H1 (cell line): ENCODE data around the gene C1QL1. TPM values are rescaled to one million over a fixed set of nuclear protein-coding genes. Genes with fewer than 3 reads are reported as not detected.

Experiments
- CTCF ChIA-PET: fragments of 300-600 bp; sonication (Branson Sonifier 250); formaldehyde crosslinking; loops from one replicate; lab custom pipeline; 2021; ENCODE audit not compliant: partially characterized antibody; lab: Charles Lee
- POLR2A ChIA-PET: fragments of 300-600 bp; sonication (Branson Sonifier 250); formaldehyde crosslinking; loops from one replicate; lab custom pipeline; 2021; ENCODE audit warnings: inconsistent platforms; ENCODE audit not compliant: partially characterized antibody; lab: Charles Lee
- DNase-seq, 2 experiments: peaks; one replicate each; pipeline versions ENCODE4 v3.0.0 to v3.0.0-alpha.2; 2010 to 2022; ENCODE audit warnings: low spot score in 2 of 2, low read depth in 1 of 2, mixed read lengths in 1 of 2
- FAIRE-seq: peaks from 2 replicates; lab custom pipeline; 2011; peaks lifted over from hg19 to GRCh38; lab: Jason Lieb, UNC
- H2AFZ ChIP-seq: 2 replicates; pipeline ENCODE4 v1.8.1; 2012; ENCODE audit warnings: low read length, inconsistent platforms
- H2AK5ac ChIP-seq: 2 replicates; pipeline ENCODE4 v1.6.1; 2013; ENCODE audit warnings: low read depth, low read length
- H2BK120ac ChIP-seq: replicated peaks from 2 replicates; pipeline ENCODE3; 2013; ENCODE audit warnings: low read depth, low read length, inconsistent platforms
- H2BK12ac ChIP-seq: 2 replicates; pipeline ENCODE4 v1.6.1; 2013; ENCODE audit warnings: low read depth, low read length
- H2BK15ac ChIP-seq: 2 replicates; pipeline ENCODE4 v1.6.1; 2013; ENCODE audit warnings: low read length
- H2BK20ac ChIP-seq: 2 replicates; pipeline ENCODE4 v1.6.1; 2013; ENCODE audit warnings: low read length
- H2BK5ac ChIP-seq: 2 replicates; pipeline ENCODE4 v1.6.1; 2013; ENCODE audit warnings: low read depth, low read length
- H3K14ac ChIP-seq: 2 replicates; pipeline ENCODE4 v1.6.1; 2013; ENCODE audit warnings: inconsistent platforms; ENCODE audit not compliant: insufficient read length
- H3K18ac ChIP-seq: 2 replicates; pipeline ENCODE4 v1.6.1; 2013; ENCODE audit warnings: low read length; ENCODE audit errors: extremely low read depth
- H3K23ac ChIP-seq: 2 replicates; pipeline ENCODE4 v1.6.1; 2013; ENCODE audit warnings: inconsistent platforms; ENCODE audit not compliant: insufficient read length
- H3K23me2 ChIP-seq: 2 replicates; pipeline ENCODE4 v1.6.1; 2013; ENCODE audit warnings: low read depth, low read length
- H3K27ac ChIP-seq: 2 replicates; pipeline ENCODE4 v1.6.1; 2011; ENCODE audit warnings: low read depth, low read length, inconsistent platforms
- H3K27me3 ChIP-seq, 4 experiments: replicated peaks in 1 of 4; 1 replicate in 1 of 4; 2 replicates in 3 of 4; pipeline versions ENCODE4 v1.6.1 to v1.8.1; 2011 to 2013; ENCODE audit warnings: low read length in 3 of 4, mild to moderate bottlenecking in 3 of 4, inconsistent platforms in 2 of 4, mixed read lengths in 2 of 4, moderate library complexity in 1 of 4; ENCODE audit not compliant: control insufficient read depth in 3 of 4, insufficient read depth in 3 of 4; ENCODE audit errors: extremely low read depth in 1 of 4
- H3K36me3 ChIP-seq, 4 experiments: 2 replicates each; pipeline versions ENCODE4 v1.6.1 to v1.8.1; 2011 to 2013; ENCODE audit warnings: mild to moderate bottlenecking in 4 of 4, low read length in 3 of 4, moderate library complexity in 2 of 4, control low read depth in 1 of 4, inconsistent platforms in 1 of 4; ENCODE audit not compliant: insufficient read depth in 4 of 4, control insufficient read depth in 2 of 4
- H3K4ac ChIP-seq: replicated peaks from 2 replicates; pipeline ENCODE3; 2013; ENCODE audit warnings: low read length, low read depth, mixed read lengths, inconsistent platforms; ENCODE audit not compliant: insufficient read length
- H3K4me1 ChIP-seq, 4 experiments: replicated peaks in 1 of 4; 1 replicate in 1 of 4; 2 replicates in 3 of 4; pipeline versions ENCODE4 v1.6.1 to v1.8.1; 2011 to 2013; ENCODE audit warnings: low read length in 3 of 4, inconsistent platforms in 2 of 4, mixed read lengths in 1 of 4; ENCODE audit not compliant: insufficient read depth in 4 of 4, control insufficient read depth in 3 of 4
- H3K4me2 ChIP-seq, 2 experiments: 2 replicates each; pipeline versions ENCODE4 v1.6.1 to v1.8.1; 2011 to 2013; ENCODE audit warnings: low read depth in 2 of 2, low read length in 2 of 2, control low read depth in 1 of 2, inconsistent platforms in 1 of 2, mild to moderate bottlenecking in 1 of 2; ENCODE audit not compliant: insufficient read depth in 1 of 2
- H3K4me3 ChIP-seq, 4 experiments: fragments of 200-600, 300-600 bp in 1 of 4; sonication (generic), shearing (Covaris generic), sonication (Bioruptor Twin) in 1 of 4; 2 replicates each; pipeline versions ENCODE4 v1.5.1 to v1.8.1; 2011 to 2016; ENCODE audit warnings: low read length in 4 of 4, low read depth in 3 of 4, control low read depth in 2 of 4, inconsistent platforms in 2 of 4, mild to moderate bottlenecking in 2 of 4, mixed read lengths in 1 of 4, moderate library complexity in 1 of 4; ENCODE audit not compliant: insufficient read depth in 2 of 4; ENCODE audit errors: extremely low read depth in 1 of 4
- H3K56ac ChIP-seq: replicated peaks from 2 replicates; pipeline ENCODE3; 2013; ENCODE audit warnings: low read depth, mild to moderate bottlenecking, mixed read lengths, low read length, inconsistent platforms; ENCODE audit not compliant: insufficient read length
- H3K79me1 ChIP-seq: 2 replicates; pipeline ENCODE4 v1.6.1; 2013; ENCODE audit warnings: low read depth, low read length, control low read depth
- H3K79me2 ChIP-seq, 2 experiments: 2 replicates each; pipeline versions ENCODE4 v1.6.1 to v1.8.1; 2012 to 2013; ENCODE audit warnings: low read length in 2 of 2, mild to moderate bottlenecking in 2 of 2, inconsistent platforms in 1 of 2; ENCODE audit not compliant: insufficient read depth in 2 of 2, control insufficient read depth in 1 of 2
- H3K9ac ChIP-seq, 4 experiments: replicated peaks in 1 of 4; 1 replicate in 1 of 4; 2 replicates in 3 of 4; pipeline versions ENCODE4 v1.6.1 to v1.8.1; 2011 to 2013; ENCODE audit warnings: low read depth in 3 of 4, low read length in 3 of 4, control low read depth in 2 of 4, mild to moderate bottlenecking in 2 of 4, moderate library complexity in 2 of 4, inconsistent platforms in 1 of 4; ENCODE audit errors: extremely low read depth in 1 of 4
- H3K9me3 ChIP-seq, 2 experiments: 2 replicates each; pipeline versions ENCODE4 v1.6.1 to v1.8.1; 2012 to 2013; ENCODE audit warnings: mild to moderate bottlenecking in 2 of 2, moderate library complexity in 2 of 2, control low read depth in 1 of 2, inconsistent platforms in 1 of 2, low read depth in 1 of 2, low read length in 1 of 2, mixed read lengths in 1 of 2; ENCODE audit not compliant: insufficient read depth in 2 of 2
- H4K20me1 ChIP-seq, 2 experiments: replicated peaks in 1 of 2; 2 replicates each; pipeline versions ENCODE3 to v1.8.1; 2011 to 2013; ENCODE audit warnings: inconsistent platforms in 2 of 2, low read length in 2 of 2, mild to moderate bottlenecking in 1 of 2; ENCODE audit not compliant: insufficient read depth in 2 of 2, control insufficient read depth in 1 of 2
- H4K5ac ChIP-seq: 2 replicates; pipeline ENCODE4 v1.6.1; 2013; ENCODE audit warnings: low read length, low read depth, mixed read lengths, inconsistent platforms; ENCODE audit not compliant: insufficient read length
- H4K8ac ChIP-seq: 2 replicates; pipeline ENCODE4 v1.8.0; 2013; ENCODE audit warnings: mild to moderate bottlenecking, moderate library complexity, low read length, inconsistent platforms; ENCODE audit not compliant: insufficient read depth; ENCODE audit errors: extremely low read depth
- H4K91ac ChIP-seq: replicated peaks from 2 replicates; pipeline ENCODE3; 2013; ENCODE audit warnings: low read length, mixed read lengths, inconsistent platforms; ENCODE audit not compliant: insufficient read length
- CEBPB ChIP-seq: IDR thresholded peaks from 2 replicates; pipeline ENCODE4 v1.6.1; 2012; ENCODE audit warnings: low read depth, low read length
- JUND ChIP-seq: IDR thresholded peaks from 2 replicates; pipeline ENCODE4 v1.6.1; 2011; ENCODE audit warnings: mild to moderate bottlenecking, improper control_type of control experiment, low read length
- KDM5A ChIP-seq: fragments of 200-600 bp; IDR thresholded peaks from 2 replicates; pipeline ENCODE4 v1.7.1; 2012; ENCODE audit warnings: mild to moderate bottlenecking, low read length, inconsistent platforms, mixed read lengths
- POU5F1 ChIP-seq: IDR thresholded peaks from 2 replicates; pipeline ENCODE4 v1.6.1; 2011; ENCODE audit warnings: low read depth, mild to moderate bottlenecking, low read length, moderate library complexity
- SIRT6 ChIP-seq: IDR thresholded peaks from one replicate; pipeline ENCODE4 v1.7.1; 2012; ENCODE audit warnings: low read length, inconsistent platforms
- SP2 ChIP-seq: IDR thresholded peaks from 2 replicates; pipeline ENCODE4 v1.6.1; 2012; ENCODE audit warnings: mild to moderate bottlenecking, low read length, inconsistent platforms
- SRF ChIP-seq: IDR thresholded peaks from 2 replicates; pipeline ENCODE4 v1.6.1; 2011; ENCODE audit warnings: mild to moderate bottlenecking, low read depth, low read length, moderate library complexity
- SUZ12 ChIP-seq: fragments of 200-600 bp; sonication (generic); IDR thresholded peaks from 2 replicates; pipeline ENCODE4 v1.6.1; 2012; ENCODE audit warnings: mild to moderate bottlenecking, inconsistent platforms, low read length, moderate library complexity, mixed read lengths
- ZNF274 ChIP-seq: IDR thresholded peaks from 2 replicates; pipeline ENCODE4 v1.7.0; 2012; ENCODE audit warnings: low read length, borderline replicate concordance; ENCODE audit errors: extremely low read depth
- WGBS, 2 experiments: shearing (Covaris generic) in 1 of 2; methylation state at CpG; one replicate each; pipeline versions ENCODE4 v1.1.6 to v1.1.7; 2013 to 2015; ENCODE audit warnings: low lambda C conversion rate in 2 of 2, mixed read lengths in 2 of 2, inconsistent platforms in 1 of 2, low coverage in 1 of 2, missing lambda C conversion rate in 1 of 2; ENCODE audit not compliant: insufficient replicate concordance in 2 of 2, insufficient coverage in 1 of 2, insufficient read length in 1 of 2; ENCODE audit errors: extremely low coverage in 1 of 2, missing lambda C conversion rate in 1 of 2; 5-methylcytosine and 5-hydroxymethylcytosine counted together
- polyA plus RNA-seq, 7 experiments: library from polyadenylated mRNA; depleted of rRNA in 3 of 7; stranded (reverse) in 5 of 7; unstranded in 2 of 7; fragments of >200 nt in 5 of 7; fragments of 200-250 nt in 2 of 7; gene quantifications; 1 replicate in 5 of 7; 2 replicates in 1 of 7; 4 replicates in 1 of 7; pipeline versions ENCODE4 v1.2.1 to v1.2.3, GENCODE V29; 2011 to 2013; ENCODE audit warnings: missing spikeins in 2 of 7, mixed read lengths in 2 of 7
- total RNA-seq: library from RNA; stranded (reverse); fragmentation: NEBNext Ultra II Directional; extraction: Animal tissue kit (Norgen Biotek cat#: 25700); gene quantifications from 2 replicates; pipeline ENCODE4 v1.2.1, GENCODE V29; 2021
- TF ChIP-seq, protein P1 (sequence below): IDR thresholded peaks from 2 replicates; pipeline ENCODE4 v1.6.1; 2011; ENCODE audit warnings: low read length, improper control_type of control experiment

Gene C1QL1
- total and polyA plus RNA-seq, 2 of the 8 experiments (the other 6 are each of a cell fraction or from before 2014, with no cell fraction given) = 7.6 to 10.5 TPM

- Histone ChIP-seq H4K5ac (no peak overlapping the region), H3K27ac (no peak overlapping the region), H3K9ac (no peak overlapping the region), H4K8ac (no peak overlapping the region), H2BK20ac (0 out of 2 replicates have a peak overlapping the region, but pooled peaks have one; percentile 93), H2AK5ac (no peak overlapping the region), H2BK15ac (peak overlapping the region; percentile 99), H4K91ac (no peak overlapping the region), H3K79me2 (no peaks in the 10 kb centered on the region), H3K56ac (no peak overlapping the region), H3K36me3 (no peaks in the 10 kb centered on the region), H3K18ac (no peak overlapping the region), H3K4me3 (no peak overlapping the region), H4K20me1 (no peaks in the 10 kb centered on the region), H3K23me2 (no peaks in the 10 kb centered on the region; the same call in 1 of the 2 replicates), H3K9me3 (no peaks in the 10 kb centered on the region), H3K79me1 (no peaks in the 10 kb centered on the region), H3K27me3 (no peaks in the 10 kb centered on the region; a peak in 2 of 7 replicates), H3K4me1 (peaks cover 6 to 15% (median 9%) of the 10 kb centered on the region in 4 experiments), H2BK12ac (0 out of 2 replicates have a peak overlapping the region, but pooled peaks have one; percentile 35), H3K14ac (no peak overlapping the region), H3K23ac (no peak overlapping the region), H2BK120ac (no peak overlapping the region), H3K4me2 (no peak overlapping the region), H2BK5ac (no peak overlapping the region), H3K4ac (no peak overlapping the region), H2AFZ (no peak overlapping the region)
- TF ChIP-seq POU5F1 = no peak
- TF ChIP-seq SUZ12 = no peak
- TF ChIP-seq ZNF274 = no peak
- TF ChIP-seq SIRT6 = no peak
- no peak for TF ChIP-seq CEBPB
- TF ChIP-seq, protein P1, sequence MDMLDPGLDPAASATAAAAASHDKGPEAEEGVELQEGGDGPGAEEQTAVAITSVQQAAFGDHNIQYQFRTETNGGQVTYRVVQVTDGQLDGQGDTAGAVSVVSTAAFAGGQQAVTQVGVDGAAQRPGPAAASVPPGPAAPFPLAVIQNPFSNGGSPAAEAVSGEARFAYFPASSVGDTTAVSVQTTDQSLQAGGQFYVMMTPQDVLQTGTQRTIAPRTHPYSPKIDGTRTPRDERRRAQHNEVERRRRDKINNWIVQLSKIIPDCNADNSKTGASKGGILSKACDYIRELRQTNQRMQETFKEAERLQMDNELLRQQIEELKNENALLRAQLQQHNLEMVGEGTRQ = no peak
- TF ChIP-seq KDM5A = no peak
- no peak for TF ChIP-seq SRF
- TF ChIP-seq JUND = no peak
- TF ChIP-seq SP2 = no peak
- ChIA-PET POLR2A (interaction anchor here (0.8 to 5.3 kb wide), 6 partner anchors 9 to 102 kb away, joined by 3 to 25 read pairs (median 9); no protein-coding TSS in a partner anchor), CTCF (interaction anchor here (0.7 to 13.0 kb wide), 22 partner anchors 8 to 279 kb away, joined by 3 to 243 read pairs (median 10); partner anchors contain the start of genes C1QL1 and KIF18B)
- FAIRE-seq (no peak), DNase-seq (no peak)
- WGBS, 2 experiments = 79% methylated on average over 2 of the region's 2 CpGs; no CpG with 5 or more reads in 1 of the 2 experiments
Measured at GRCh38 chr17:44919411-44919810, 48.7 kb downstream of the C1QL1 start.
